ENCODE data around the gene NR1H2. TPM values are rescaled to one million over a fixed set of nuclear protein-coding genes. Genes with fewer than 3 reads are reported as not detected.

Gene NR1H2
- total RNA-seq, 1 donor from 2014 or later = 73.7 TPM

Other genes starting within 250 kb of the NR1H2 start
- not detected for gene IZUMO2, start 213.2 kb upstream of the NR1H2 start, total RNA-seq
- 48.7 TPM for gene MYH14, start 172.8 kb upstream of the NR1H2 start, total RNA-seq
- 2.7 TPM for gene KCNC3, start 47.1 kb upstream of the NR1H2 start, total RNA-seq
- 3.4 TPM for gene NAPSA, start 10.8 kb upstream of the NR1H2 start, total RNA-seq
- gene POLD1, start 7.9 kb downstream of the NR1H2 start, total RNA-seq = 21.3 TPM
- gene SPIB, start 42.5 kb downstream of the NR1H2 start, total RNA-seq = 2.9 TPM
- gene MYBPC2, start 56.4 kb downstream of the NR1H2 start, total RNA-seq = not detected
- gene EMC10, start 100.0 kb downstream of the NR1H2 start, total RNA-seq = 66.9 TPM
- 0.45 TPM for gene GARIN5A, start 100.4 kb downstream of the NR1H2 start, total RNA-seq
- gene JOSD2, start 134.7 kb downstream of the NR1H2 start, total RNA-seq = 33.6 TPM
- not detected for gene ASPDH, start 137.5 kb downstream of the NR1H2 start, total RNA-seq
- 3.5 TPM for gene LRRC4B, start 192.0 kb downstream of the NR1H2 start, total RNA-seq

All from sciatic nerve (tissue), 1 donor.